Neural cell (in vitro differentiated cells): Measurements from ENCODE around the gene CD40. TPM values are rescaled to one million over a fixed set of nuclear protein-coding genes. Genes with fewer than 3 reads are reported as not detected.

ENCODE experiments used
- H2AFZ ChIP-seq: fragments of 200-600, 300-800 bp; sonication (generic), shearing (Covaris generic); 2 replicates; pipeline ENCODE4 v1.6.0; 2014; ENCODE audit warnings: low read depth, mild to moderate bottlenecking, antibody characterized with exemption, low read length, moderate library complexity
- H3F3A ChIP-seq: fragments of 200-600 bp; shearing (Covaris generic); 2 replicates; pipeline ENCODE4 v1.6.1; 2016; ENCODE audit warnings: mild to moderate bottlenecking, moderate library complexity, mixed read lengths, antibody characterized with exemption, low read length; ENCODE audit not compliant: insufficient read depth, poor library complexity, severe bottlenecking
- H3K27ac ChIP-seq: fragments of 200-600, 300-800 bp; sonication (generic), shearing (Covaris generic); 2 replicates; pipeline ENCODE4 v1.5.1; 2014; ENCODE audit warnings: mild to moderate bottlenecking, low read length, moderate library complexity
- H3K27me3 ChIP-seq: fragments of 300-800, 200-600 bp; sonication (generic), shearing (Covaris generic); 2 replicates; pipeline ENCODE4 v1.6.0; 2014; ENCODE audit warnings: mild to moderate bottlenecking, low read depth, low read length, moderate library complexity; ENCODE audit not compliant: insufficient read depth
- H3K36me3 ChIP-seq: fragments of 300-800, 200-600 bp; sonication (generic), shearing (Covaris generic); 2 replicates; pipeline ENCODE4 v1.5.1; 2014; ENCODE audit warnings: mild to moderate bottlenecking, antibody characterized with exemption, low read length, moderate library complexity; ENCODE audit not compliant: insufficient read depth
- H3K4me2 ChIP-seq: fragments of 300-800, 200-600 bp; sonication (generic), shearing (Covaris generic); 2 replicates; pipeline ENCODE4 v1.6.0; 2014; ENCODE audit warnings: mild to moderate bottlenecking, low read length
- H3K4me3 ChIP-seq: fragments of 300-800, 200-600 bp; sonication (generic), shearing (Covaris generic); 2 replicates; pipeline ENCODE4 v1.5.1; 2014; ENCODE audit warnings: mild to moderate bottlenecking, low read length, moderate library complexity
- H3K79me2 ChIP-seq: fragments of 200-600 bp; shearing (Covaris generic); replicated peaks from 2 replicates; pipeline ENCODE4 v1.6.0; 2014; ENCODE audit warnings: mild to moderate bottlenecking, low read length, moderate library complexity; ENCODE audit not compliant: insufficient read depth
- H3K9ac ChIP-seq: fragments of 300-800, 200-600 bp; sonication (generic), shearing (Covaris generic); 2 replicates; pipeline ENCODE4 v1.6.1; 2016; ENCODE audit warnings: mild to moderate bottlenecking, low read length, mixed read lengths
- H3K9me2 ChIP-seq: fragments of 200-600 bp; shearing (Covaris generic); 2 replicates; pipeline ENCODE4 v1.6.1; 2016; ENCODE audit warnings: mild to moderate bottlenecking, low read length, mixed read lengths; ENCODE audit not compliant: insufficient read depth
- H3K9me3 ChIP-seq: fragments of 200-600, 300-800 bp; sonication (generic), shearing (Covaris generic); 2 replicates; pipeline ENCODE4 v1.6.1; 2016; ENCODE audit warnings: mild to moderate bottlenecking, mixed run types, low read length, moderate library complexity, mixed read lengths
- H4K20me1 ChIP-seq: fragments of 200-600 bp; shearing (Covaris generic); 2 replicates; pipeline ENCODE4 v1.6.1; 2016; ENCODE audit warnings: mild to moderate bottlenecking, mixed run types; ENCODE audit not compliant: insufficient read depth
- CTCF ChIP-seq: fragments of 450-650 bp; IDR thresholded peaks from 2 replicates; pipeline ENCODE4 v1.5.1; 2014; ENCODE audit warnings: antibody characterized with exemption, mild to moderate bottlenecking, moderate library complexity; ENCODE audit not compliant: poor library complexity, severe bottlenecking
- EP300 ChIP-seq: fragments of 450-650 bp; conservative IDR thresholded peaks from 2 replicates; pipeline ENCODE4 v1.6.1; 2014; ENCODE audit warnings: antibody characterized with exemption, mild to moderate bottlenecking, moderate library complexity; ENCODE audit not compliant: poor library complexity, severe bottlenecking
- EZH2 ChIP-seq: fragments of 200-600, 300-800 bp; shearing (Covaris generic), sonication (generic); IDR thresholded peaks from 2 replicates; pipeline ENCODE4 v1.6.1; 2014; ENCODE audit warnings: antibody characterized with exemption, low read length, borderline replicate concordance, mild to moderate bottlenecking; ENCODE audit not compliant: insufficient read depth, poor library complexity, severe bottlenecking
- MXI1 ChIP-seq: fragments of 450-650 bp; conservative IDR thresholded peaks from 2 replicates; pipeline ENCODE4 v1.6.1; 2014; ENCODE audit warnings: antibody characterized with exemption, mild to moderate bottlenecking; ENCODE audit not compliant: poor library complexity, severe bottlenecking
- POLR2AphosphoS5 ChIP-seq: IDR thresholded peaks from 2 replicates; pipeline ENCODE4 v1.6.1; 2012
- RAD21 ChIP-seq: fragments of 450-650 bp; conservative IDR thresholded peaks from 2 replicates; pipeline ENCODE4 v1.6.1; 2014; ENCODE audit warnings: antibody characterized with exemption, mild to moderate bottlenecking, moderate library complexity
- SMC3 ChIP-seq: fragments of 450-650 bp; conservative IDR thresholded peaks from 2 replicates; pipeline ENCODE4 v1.6.1; 2014; ENCODE audit warnings: antibody characterized with exemption, mild to moderate bottlenecking, moderate library complexity; ENCODE audit not compliant: poor library complexity
- TAF1 ChIP-seq: IDR thresholded peaks from 2 replicates; pipeline ENCODE4 v1.6.1; 2012; ENCODE audit warnings: low read depth
- polyA plus RNA-seq: library from polyadenylated mRNA; depleted of rRNA; stranded (reverse); fragments of >200 nt; gene quantifications from 2 replicates; pipeline ENCODE4 v1.2.3, GENCODE V29; 2014
- TF ChIP-seq, protein P1 (sequence below): IDR thresholded peaks from 2 replicates; pipeline ENCODE4 v1.6.1; 2012; ENCODE audit warnings: borderline replicate concordance

The CD40 gene
- polyA plus RNA-seq, 1 donor from 2014 or later: not detected

GRCh38 chr20:46127396-46128010, 9.4 kb downstream of the CD40 start:
- no peaks in the 10 kb centered on the region for H3K79me2 ChIP-seq
- H3K9me3 ChIP-seq: no peaks in the 10 kb centered on the region
- H3K9ac ChIP-seq: no peak overlapping the region
- TF ChIP-seq, protein P1, sequence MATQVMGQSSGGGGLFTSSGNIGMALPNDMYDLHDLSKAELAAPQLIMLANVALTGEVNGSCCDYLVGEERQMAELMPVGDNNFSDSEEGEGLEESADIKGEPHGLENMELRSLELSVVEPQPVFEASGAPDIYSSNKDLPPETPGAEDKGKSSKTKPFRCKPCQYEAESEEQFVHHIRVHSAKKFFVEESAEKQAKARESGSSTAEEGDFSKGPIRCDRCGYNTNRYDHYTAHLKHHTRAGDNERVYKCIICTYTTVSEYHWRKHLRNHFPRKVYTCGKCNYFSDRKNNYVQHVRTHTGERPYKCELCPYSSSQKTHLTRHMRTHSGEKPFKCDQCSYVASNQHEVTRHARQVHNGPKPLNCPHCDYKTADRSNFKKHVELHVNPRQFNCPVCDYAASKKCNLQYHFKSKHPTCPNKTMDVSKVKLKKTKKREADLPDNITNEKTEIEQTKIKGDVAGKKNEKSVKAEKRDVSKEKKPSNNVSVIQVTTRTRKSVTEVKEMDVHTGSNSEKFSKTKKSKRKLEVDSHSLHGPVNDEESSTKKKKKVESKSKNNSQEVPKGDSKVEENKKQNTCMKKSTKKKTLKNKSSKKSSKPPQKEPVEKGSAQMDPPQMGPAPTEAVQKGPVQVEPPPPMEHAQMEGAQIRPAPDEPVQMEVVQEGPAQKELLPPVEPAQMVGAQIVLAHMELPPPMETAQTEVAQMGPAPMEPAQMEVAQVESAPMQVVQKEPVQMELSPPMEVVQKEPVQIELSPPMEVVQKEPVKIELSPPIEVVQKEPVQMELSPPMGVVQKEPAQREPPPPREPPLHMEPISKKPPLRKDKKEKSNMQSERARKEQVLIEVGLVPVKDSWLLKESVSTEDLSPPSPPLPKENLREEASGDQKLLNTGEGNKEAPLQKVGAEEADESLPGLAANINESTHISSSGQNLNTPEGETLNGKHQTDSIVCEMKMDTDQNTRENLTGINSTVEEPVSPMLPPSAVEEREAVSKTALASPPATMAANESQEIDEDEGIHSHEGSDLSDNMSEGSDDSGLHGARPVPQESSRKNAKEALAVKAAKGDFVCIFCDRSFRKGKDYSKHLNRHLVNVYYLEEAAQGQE: no peak
- TF ChIP-seq SMC3 (no peak), EZH2 (no peak), POLR2AphosphoS5 (no peak), EP300 (no peak), CTCF (no peak), TAF1 (no peak), RAD21 (no peak), MXI1 (no peak)
- no peaks in the 10 kb centered on the region for H4K20me1 ChIP-seq
- H3K36me3 ChIP-seq: no peaks in the 10 kb centered on the region
- no peak overlapping the region for H3K27ac ChIP-seq
- no peak overlapping the region for H2AFZ ChIP-seq
- no peaks in the 10 kb centered on the region for H3K9me2 ChIP-seq
- no peaks in the 10 kb centered on the region for H3F3A ChIP-seq
- peaks cover 24% of the 10 kb centered on the region for H3K27me3 ChIP-seq
- H3K4me3 ChIP-seq: no peak overlapping the region
- no peak overlapping the region for H3K4me2 ChIP-seq

DNA sequence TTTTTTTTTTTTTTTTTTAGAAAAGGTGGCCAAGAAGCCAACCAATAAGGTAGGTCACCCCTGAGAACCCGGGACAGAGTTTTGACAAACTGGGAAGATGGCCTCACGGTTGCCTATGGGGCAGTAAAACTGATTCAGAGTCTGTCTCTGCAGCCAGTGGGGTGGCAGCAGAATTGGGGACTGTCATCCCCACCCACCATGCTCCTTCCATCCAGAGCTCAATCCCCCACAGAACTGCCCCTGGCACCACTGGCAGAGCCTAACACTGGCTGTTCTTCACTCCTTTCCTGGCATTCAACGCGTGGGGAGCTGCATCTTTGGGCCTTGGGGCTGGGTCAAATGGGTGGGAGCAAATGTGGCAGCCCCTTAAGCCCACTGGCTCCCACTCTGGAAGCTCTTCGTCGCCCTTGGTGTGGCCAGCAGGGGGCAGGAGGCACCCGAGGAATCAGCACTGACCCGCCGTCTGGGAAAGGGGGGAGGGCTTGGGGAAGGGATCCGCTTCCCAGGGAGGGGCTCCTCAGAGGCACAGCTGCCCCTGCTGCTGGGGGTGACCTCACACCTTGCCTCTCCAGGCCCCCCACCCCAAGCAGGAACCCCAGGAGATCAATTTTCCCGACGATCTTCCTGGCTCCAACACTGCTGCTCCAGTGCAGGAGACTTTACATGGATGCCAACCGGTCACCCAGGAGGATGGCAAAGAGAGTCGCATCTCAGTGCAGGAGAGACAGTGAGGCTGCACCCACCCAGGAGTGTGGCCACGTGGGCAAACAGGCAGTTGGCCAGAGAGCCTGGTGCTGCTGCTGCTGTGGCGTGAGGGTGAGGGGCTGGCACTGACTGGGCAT, 10.4 kb downstream of the CD40 start:
- H3F3A ChIP-seq: no peaks in the 10 kb centered on the region
- no peak overlapping the region for H2AFZ ChIP-seq
- H3K27me3 ChIP-seq: peaks cover 24% of the 10 kb centered on the region
- TF ChIP-seq RAD21 (peak; percentile 69), CTCF (peak; percentile 66), TAF1 (no peak), SMC3 (peak; percentile 69), EZH2 (no peak)
- no peaks in the 10 kb centered on the region for H3K36me3 ChIP-seq
- H3K9me2 ChIP-seq: no peaks in the 10 kb centered on the region
- H4K20me1 ChIP-seq: no peaks in the 10 kb centered on the region
- H3K79me2 ChIP-seq: no peaks in the 10 kb centered on the region
- no peak overlapping the region for H3K4me2 ChIP-seq
- H3K27ac ChIP-seq: no peak overlapping the region
- H3K9ac ChIP-seq: no peak overlapping the region
- H3K4me3 ChIP-seq: no peak overlapping the region
- H3K9me3 ChIP-seq: no peaks in the 10 kb centered on the region
